Smooth muscle cell (in vitro differentiated cells): ENCODE results near the gene UNC5B. TPM values are rescaled to one million over a fixed set of nuclear protein-coding genes. Genes with fewer than 3 reads are reported as not detected.

Experiments
- DNase-seq: peaks from one replicate; lab custom pipeline; 2025; ENCODE audit not compliant: unreplicated experiment; lab: John Stamatoyannopoulos, UW
- H2AFZ ChIP-seq: fragments of 200-600 bp; sonication (generic); 2 replicates; pipeline ENCODE4 v1.6.0; 2016; ENCODE audit warnings: antibody characterized with exemption, low read depth, mild to moderate bottlenecking
- H3F3A ChIP-seq: fragments of 200-600 bp; sonication (generic); 2 replicates; pipeline ENCODE4 v1.6.0; 2017; ENCODE audit warnings: antibody characterized with exemption, low read depth
- H3K27ac ChIP-seq: fragments of 200-600 bp; sonication (generic); 2 replicates; pipeline ENCODE4 v1.5.1; 2016; ENCODE audit warnings: low read depth, mild to moderate bottlenecking
- H3K27me3 ChIP-seq: fragments of 200-600 bp; sonication (generic); 2 replicates; pipeline ENCODE4 v1.6.1; 2016; ENCODE audit warnings: low read depth, mild to moderate bottlenecking
- H3K36me3 ChIP-seq: fragments of 200-600 bp; sonication (generic); 2 replicates; pipeline ENCODE4 v1.5.1; 2016; ENCODE audit warnings: low read depth
- H3K4me1 ChIP-seq: fragments of 200-600 bp; sonication (generic); 2 replicates; pipeline ENCODE4 v1.5.1; 2016; ENCODE audit warnings: low read depth
- H3K4me2 ChIP-seq: fragments of 200-600 bp; sonication (generic); 2 replicates; pipeline ENCODE4 v1.6.0; 2016; ENCODE audit warnings: mild to moderate bottlenecking
- H3K4me3 ChIP-seq: fragments of 200-600 bp; sonication (generic); 2 replicates; pipeline ENCODE4 v1.5.1; 2016; ENCODE audit warnings: mild to moderate bottlenecking
- H3K79me2 ChIP-seq: fragments of 200-600 bp; sonication (generic); 2 replicates; pipeline ENCODE4 v1.6.0; 2016; ENCODE audit warnings: low read depth, mild to moderate bottlenecking
- H3K9ac ChIP-seq: fragments of 200-600 bp; sonication (generic); 2 replicates; pipeline ENCODE4 v1.6.0; 2016; ENCODE audit warnings: low read depth
- H3K9me3 ChIP-seq: fragments of 200-600 bp; sonication (generic); replicated peaks from 2 replicates; pipeline ENCODE4 v1.5.1; 2016; ENCODE audit warnings: low read depth
- H4K20me1 ChIP-seq: fragments of 200-600 bp; sonication (generic); 2 replicates; pipeline ENCODE4 v1.6.0; 2016; ENCODE audit warnings: low read depth
- WGBS: methylation state at CpG from one replicate; pipeline ENCODE4 v1.1.7; 2016; ENCODE audit warnings: low lambda C conversion rate; 5-methylcytosine and 5-hydroxymethylcytosine counted together
- polyA plus RNA-seq: library from polyadenylated mRNA; unstranded; fragments of >200 nt; fragmentation: Nextera tagmentation; extraction: Ambion mirVana; gene quantifications from 2 replicates; pipeline ENCODE4 v1.2.1, GENCODE V29; 2016
- total RNA-seq: library from RNA; depleted of rRNA; stranded (reverse); fragments of >200 nt; gene quantifications from 2 replicates; pipeline ENCODE4 v1.2.3, GENCODE V29; 2014
- TF ChIP-seq, protein P1 (sequence below): fragments of 200-600 bp; sonication (generic); IDR thresholded peaks from 2 replicates; pipeline ENCODE4 v1.5.1; 2017; ENCODE audit warnings: borderline replicate concordance, mild to moderate bottlenecking, antibody characterized with exemption; ENCODE audit not compliant: insufficient read depth, poor library complexity, severe bottlenecking

Gene UNC5B
- total and polyA plus RNA-seq, 2 experiments from 2014 or later, result 89.6 to 142 TPM

GRCh38 chr10:71236286-71236685 lies 23.9 kb downstream of the UNC5B start:
- 3% methylated on average over 10 of the region's 10 CpGs for WGBS
- no peaks in the 10 kb centered on the region for H3K27me3 ChIP-seq
- H4K20me1 ChIP-seq, result peaks cover 27% of the 10 kb centered on the region
- TF ChIP-seq, protein P1, sequence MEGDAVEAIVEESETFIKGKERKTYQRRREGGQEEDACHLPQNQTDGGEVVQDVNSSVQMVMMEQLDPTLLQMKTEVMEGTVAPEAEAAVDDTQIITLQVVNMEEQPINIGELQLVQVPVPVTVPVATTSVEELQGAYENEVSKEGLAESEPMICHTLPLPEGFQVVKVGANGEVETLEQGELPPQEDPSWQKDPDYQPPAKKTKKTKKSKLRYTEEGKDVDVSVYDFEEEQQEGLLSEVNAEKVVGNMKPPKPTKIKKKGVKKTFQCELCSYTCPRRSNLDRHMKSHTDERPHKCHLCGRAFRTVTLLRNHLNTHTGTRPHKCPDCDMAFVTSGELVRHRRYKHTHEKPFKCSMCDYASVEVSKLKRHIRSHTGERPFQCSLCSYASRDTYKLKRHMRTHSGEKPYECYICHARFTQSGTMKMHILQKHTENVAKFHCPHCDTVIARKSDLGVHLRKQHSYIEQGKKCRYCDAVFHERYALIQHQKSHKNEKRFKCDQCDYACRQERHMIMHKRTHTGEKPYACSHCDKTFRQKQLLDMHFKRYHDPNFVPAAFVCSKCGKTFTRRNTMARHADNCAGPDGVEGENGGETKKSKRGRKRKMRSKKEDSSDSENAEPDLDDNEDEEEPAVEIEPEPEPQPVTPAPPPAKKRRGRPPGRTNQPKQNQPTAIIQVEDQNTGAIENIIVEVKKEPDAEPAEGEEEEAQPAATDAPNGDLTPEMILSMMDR, result no peak
- no peaks in the 10 kb centered on the region for H3K9me3 ChIP-seq
- peak overlapping the region; percentile 93 for H3K27ac ChIP-seq
- no peak overlapping the region for H2AFZ ChIP-seq
- no peak overlapping the region for H3K4me3 ChIP-seq
- peaks cover 66% of the 10 kb centered on the region for H3K4me1 ChIP-seq
- H3K9ac ChIP-seq, result peak overlapping the region; percentile 28
- H3K79me2 ChIP-seq, result peaks cover 80% of the 10 kb centered on the region
- H3F3A ChIP-seq, result peaks cover 62% of the 10 kb centered on the region
- H3K36me3 ChIP-seq, result no peaks in the 10 kb centered on the region
- peak overlapping the region; percentile 71 for H3K4me2 ChIP-seq
- DNase-seq, result no peak

DNA sequence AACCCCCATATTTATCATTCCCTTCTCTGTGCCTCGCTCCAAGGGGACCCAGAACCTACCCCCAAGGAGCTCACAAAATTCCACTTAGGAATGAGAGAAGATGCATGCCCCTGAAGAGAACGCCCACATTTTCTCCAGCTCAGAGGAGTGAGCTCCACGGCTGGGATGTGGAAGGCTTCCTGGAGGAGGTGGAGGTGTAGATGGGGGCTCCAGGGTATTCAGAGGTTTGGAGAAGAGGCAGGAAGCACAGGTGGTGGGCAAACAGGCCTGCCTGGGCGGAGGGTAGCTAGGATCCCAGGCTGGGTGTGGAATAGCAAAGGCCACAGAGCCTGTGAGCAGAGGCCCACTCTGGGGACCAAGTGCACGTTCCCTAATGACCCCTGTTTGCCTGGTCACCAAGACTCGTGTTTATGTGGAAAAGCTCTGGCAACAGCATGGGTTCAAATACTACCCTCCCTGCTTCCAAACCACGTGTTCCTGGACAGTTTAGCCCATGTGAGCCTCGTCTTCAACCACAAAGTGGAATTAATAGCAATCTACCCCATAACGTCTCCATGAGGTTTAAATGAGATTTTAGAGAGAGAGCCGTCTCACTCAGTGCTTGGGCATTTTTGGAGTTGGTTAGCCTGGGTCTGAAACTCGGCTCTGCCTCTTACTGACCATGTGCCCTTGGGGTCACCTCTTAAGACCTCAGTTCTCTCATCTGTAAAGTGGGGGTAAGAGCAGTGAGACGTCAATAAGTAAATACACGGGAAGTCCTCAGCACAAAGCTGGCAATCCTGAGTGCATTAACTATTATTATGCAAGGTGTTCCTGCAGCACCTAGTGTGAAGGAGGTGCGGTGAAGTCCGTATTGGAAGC lies 24.7 kb downstream of the UNC5B start:
- H3K4me1 ChIP-seq, result peaks cover 65% of the 10 kb centered on the region
- H3F3A ChIP-seq, result peaks cover 60% of the 10 kb centered on the region
- no peak overlapping the region for H2AFZ ChIP-seq
- DNase-seq, result no peak
- H3K4me3 ChIP-seq, result no peak overlapping the region
- H3K36me3 ChIP-seq, result no peaks in the 10 kb centered on the region
- TF ChIP-seq, protein P1, result no peak
- no peak overlapping the region for H3K9ac ChIP-seq
- no peaks in the 10 kb centered on the region for H3K9me3 ChIP-seq
- 37% methylated on average over 15 of the region's 15 CpGs for WGBS
- H3K27me3 ChIP-seq, result no peaks in the 10 kb centered on the region
- H3K4me2 ChIP-seq, result peak overlapping the region; percentile 71
- peaks cover 80% of the 10 kb centered on the region for H3K79me2 ChIP-seq
- peaks cover 21% of the 10 kb centered on the region for H4K20me1 ChIP-seq
- peak overlapping the region; percentile 93 for H3K27ac ChIP-seq

DNA sequence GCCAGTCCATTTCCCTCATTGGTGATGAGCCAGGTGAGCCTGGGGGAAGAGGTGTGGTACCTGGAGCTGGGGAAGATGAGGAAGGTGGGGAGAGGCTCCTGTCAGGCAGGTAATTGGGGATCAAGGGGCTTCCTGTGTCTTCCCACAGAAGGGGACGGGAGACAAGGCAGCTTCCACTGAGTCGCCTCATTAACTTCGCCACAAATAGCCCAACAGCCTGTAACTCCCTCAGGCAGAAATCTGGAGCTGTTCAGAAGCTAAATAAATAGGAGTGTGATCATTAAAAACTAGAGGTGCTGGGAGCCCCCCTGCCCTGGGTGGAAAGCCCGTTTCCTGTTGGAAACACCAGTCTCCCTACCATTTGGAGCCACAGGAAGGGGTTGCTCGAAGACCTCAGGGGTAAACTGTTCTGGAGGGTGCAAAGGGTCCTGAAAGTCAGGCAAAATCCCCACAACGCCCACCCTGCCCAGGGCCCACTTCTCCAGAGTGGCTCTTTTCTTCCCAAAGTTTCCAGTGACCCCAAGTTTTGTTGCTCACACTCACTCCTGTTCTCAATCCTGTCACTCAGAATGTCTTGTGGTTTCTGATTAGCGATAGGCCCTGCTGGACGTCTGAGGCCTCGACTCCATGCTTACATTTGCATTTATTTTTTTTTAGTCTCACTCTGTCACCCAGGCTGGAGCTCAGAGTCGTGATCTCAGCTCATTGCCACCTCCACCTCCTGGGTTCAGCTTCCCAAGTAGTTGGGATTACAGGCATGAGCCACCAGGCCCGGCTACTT lies 25.7 kb downstream of the UNC5B start:
- Histone ChIP-seq H3K79me2 (peaks cover 80% of the 10 kb centered on the region), H3K9ac (no peak overlapping the region), H3K4me1 (peaks cover 59% of the 10 kb centered on the region), H3F3A (peaks cover 60% of the 10 kb centered on the region), H4K20me1 (peaks cover 20% of the 10 kb centered on the region), H3K9me3 (no peaks in the 10 kb centered on the region), H3K27ac (peak overlapping the region; percentile 93), H3K4me2 (peak overlapping the region; percentile 71), H2AFZ (no peak overlapping the region), H3K4me3 (no peak overlapping the region), H3K27me3 (no peaks in the 10 kb centered on the region), H3K36me3 (no peaks in the 10 kb centered on the region)
- WGBS, result 17% methylated on average over 11 of the region's 11 CpGs
- TF ChIP-seq, protein P1, result no peak
- DNase-seq, result no peak
